GM19240 (cell line): ENCODE results near the gene PKP1.
"Not testable (repeated sequence)": the region's sequence is repeated elsewhere in the genome, so short reads cannot be mapped to it uniquely, and the experiment has no call there.

Experiments
- DNase-seq: peaks from one replicate; pipeline ENCODE4 v3.0.0; 2011; ENCODE audit warnings: low spot score; ENCODE audit not compliant: insufficient read length

The PKP1 gene

GRCh38 chr1:201282931-201283829 is at the start of gene PKP1:
TSS of gene PKP1 (plus strand) at chr1:201283506. CDS start at chr1:201283703, 197 bp downstream.
- DNase-seq = no peak

- not testable (repeated sequence) for DNase-seq
Measured at GRCh38 chr1:201239646-201240045, 43.7 kb upstream of the PKP1 start.

- DNase-seq = no peak
Measured at GRCh38 chr1:201240171-201240570, 43.1 kb upstream of the PKP1 start.

- DNase-seq = no peak
Measured at GRCh38 chr1:201241736-201242135, 41.6 kb upstream of the PKP1 start.

GRCh38 chr1:201245082-201245481 is 38.2 kb upstream of the PKP1 start:
- no peak for DNase-seq

- no peak for DNase-seq
Measured at GRCh38 chr1:201248721-201249559, 34.4 kb upstream of the PKP1 start.

GRCh38 chr1:201250326-201251011 is 32.8 kb upstream of the PKP1 start:
- DNase-seq = no peak

GRCh38 chr1:201251411-201251810 is 31.9 kb upstream of the PKP1 start:
- DNase-seq = no peak

- DNase-seq = no peak
Measured at GRCh38 chr1:201251851-201252430, 31.4 kb upstream of the PKP1 start.

- DNase-seq = no peak
Measured at GRCh38 chr1:201252944-201253371, 30.3 kb upstream of the PKP1 start.

GRCh38 chr1:201253411-201253810 is 29.9 kb upstream of the PKP1 start:
- no peak for DNase-seq

GRCh38 chr1:201253906-201254624 is 29.2 kb upstream of the PKP1 start:
- no peak for DNase-seq

- DNase-seq = peak; percentile 70
Measured at GRCh38 chr1:201254625-201255478, 28.5 kb upstream of the PKP1 start.

- no peak for DNase-seq
Measured at GRCh38 chr1:201255479-201256362, 27.6 kb upstream of the PKP1 start.

- DNase-seq = not testable (repeated sequence)
Measured at GRCh38 chr1:201258132-201258531, 25.2 kb upstream of the PKP1 start.

GRCh38 chr1:201258763-201259230 is 24.5 kb upstream of the PKP1 start:
- DNase-seq = no peak

GRCh38 chr1:201259476-201260235 is 23.6 kb upstream of the PKP1 start:
- no peak for DNase-seq

- DNase-seq = no peak
Measured at GRCh38 chr1:201260236-201260590, 23.1 kb upstream of the PKP1 start.
